SK-N-SH treated with all-trans-retinoic acid at 6 μM for 48 hours (cell line): Measurements from ENCODE around the gene CCDC24.

Experiments used
- ARNTL ChIP-seq: fragments of 450-650 bp; formaldehyde crosslinking; IDR thresholded peaks from 2 replicates; pipeline ENCODE4 v1.5.0; 2020; ENCODE audit warnings: low read depth, mild to moderate bottlenecking, moderate library complexity, borderline replicate concordance
- CREB5 ChIP-seq: fragments of 250-450 bp; sonication (Bioruptor Pico); IDR thresholded peaks from 2 replicates; pipeline ENCODE4 v1.5.1; 2020; ENCODE audit warnings: low read depth, mild to moderate bottlenecking, moderate library complexity
- CSRNP3 ChIP-seq: fragments of 250-450 bp; sonication (Bioruptor Pico); IDR thresholded peaks from 2 replicates; pipeline ENCODE4 v1.5.1; 2021; ENCODE audit warnings: mild to moderate bottlenecking, moderate library complexity
- ESRRG ChIP-seq: fragments of 250-450 bp; sonication (Bioruptor Pico); IDR thresholded peaks from 2 replicates; pipeline ENCODE4 v1.6.1; 2021; ENCODE audit warnings: mild to moderate bottlenecking
- PATZ1 ChIP-seq: fragments of 250-450 bp; sonication (Bioruptor Pico); IDR thresholded peaks from 2 replicates; pipeline ENCODE4 v1.8.0; 2020; ENCODE audit warnings: mild to moderate bottlenecking, moderate library complexity, borderline replicate concordance
- RARB ChIP-seq: fragments of 250-450 bp; sonication (Bioruptor Pico); IDR thresholded peaks from 2 replicates; pipeline ENCODE4 v1.8.0; 2021; ENCODE audit warnings: mild to moderate bottlenecking, moderate library complexity
- ZC3H10 ChIP-seq: fragments of 250-450 bp; sonication (Bioruptor Pico); IDR thresholded peaks from 2 replicates; pipeline ENCODE4 v1.5.1; 2021; ENCODE audit warnings: mild to moderate bottlenecking, moderate library complexity
- ZFP3 ChIP-seq: fragments of 250-450 bp; sonication (Bioruptor Pico); IDR thresholded peaks from 2 replicates; pipeline ENCODE4 v1.5.0; 2020; ENCODE audit warnings: mild to moderate bottlenecking, moderate library complexity
- ZNF70 ChIP-seq: fragments of 450-650 bp; formaldehyde crosslinking; IDR thresholded peaks from 2 replicates; pipeline ENCODE4 v1.5.0; 2020; ENCODE audit warnings: mild to moderate bottlenecking, moderate library complexity
- ZNF8 ChIP-seq: fragments of 450-650 bp; formaldehyde crosslinking; IDR thresholded peaks from 2 replicates; pipeline ENCODE4 v1.5.0; 2020; ENCODE audit warnings: mild to moderate bottlenecking, moderate library complexity

GRCh38 chr1:44031252-44032169 lies 40.1 kb downstream of the CCDC24 start, which contains the start of gene SLC6A9:
- TF ChIP-seq PATZ1 (no peak), ZNF8 (CRISPR knock-in tag) (no peak), ARNTL (CRISPR knock-in tag) (no peak), RARB (CRISPR knock-in tag) (no peak), CREB5 (no peak), CSRNP3 (no peak), ZNF70 (CRISPR knock-in tag) (no peak), ZFP3 (CRISPR knock-in tag) (no peak), ZC3H10 (CRISPR knock-in tag) (no peak), ESRRG (CRISPR knock-in tag) (no peak)
